ENCODE data around the gene PGK2.

Gene PGK2

GRCh38 chr6:49736017-49736508 is 51.0 kb downstream of the PGK2 start:
- no peak for DNase-seq (ENCODE audit: low spot score)
